H9 (cell line): Measurements from ENCODE around the gene PMM2. TPM values are rescaled to one million over a fixed set of nuclear protein-coding genes. Genes with fewer than 3 reads are reported as not detected.

Experiments used
- DNase-seq: peaks from one replicate; pipeline ENCODE4 v3.0.0-alpha.2; 2017
- H2AFZ ChIP-seq: one replicate; pipeline ENCODE4 v1.6.1; 2013; ENCODE audit warnings: mild to moderate bottlenecking, low read length, control low read depth, moderate library complexity
- H2AK5ac ChIP-seq: 2 replicates; pipeline ENCODE4 v1.6.1; 2013; ENCODE audit warnings: low read length, control low read depth, mixed read lengths; ENCODE audit not compliant: insufficient read length
- H2BK120ac ChIP-seq: one replicate; pipeline ENCODE4 v1.6.1; 2013; ENCODE audit warnings: low read depth, mild to moderate bottlenecking, low read length, control low read depth, inconsistent platforms; ENCODE audit not compliant: poor library complexity, severe bottlenecking
- H2BK12ac ChIP-seq: 2 replicates; pipeline ENCODE4 v1.6.1; 2013; ENCODE audit warnings: low read length, control low read depth, mixed read lengths, low read depth; ENCODE audit not compliant: insufficient read length
- H2BK15ac ChIP-seq: 2 replicates; pipeline ENCODE4 v1.6.1; 2013; ENCODE audit warnings: low read depth, low read length, control low read depth
- H2BK20ac ChIP-seq: one replicate; pipeline ENCODE4 v1.6.1; 2013; ENCODE audit warnings: low read depth, mild to moderate bottlenecking, low read length, control low read depth, inconsistent platforms; ENCODE audit not compliant: poor library complexity, severe bottlenecking
- H2BK5ac ChIP-seq: 2 replicates; pipeline ENCODE4 v1.6.1; 2013; ENCODE audit warnings: low read length, control low read depth, mixed read lengths; ENCODE audit not compliant: insufficient read length
- H3K14ac ChIP-seq: 2 replicates; pipeline ENCODE4 v1.6.1; 2013; ENCODE audit warnings: low read length, control low read depth; ENCODE audit not compliant: insufficient read depth
- H3K18ac ChIP-seq: 2 replicates; pipeline ENCODE4 v1.6.1; 2013; ENCODE audit warnings: low read depth, mild to moderate bottlenecking, mixed read lengths, low read length, control low read depth; ENCODE audit not compliant: insufficient read length
- H3K23ac ChIP-seq: 2 replicates; pipeline ENCODE4 v1.6.1; 2013; ENCODE audit warnings: low read length, control low read depth, mixed read lengths, low read depth; ENCODE audit not compliant: insufficient read length
- H3K23me2 ChIP-seq: 2 replicates; pipeline ENCODE4 v1.6.1; 2013; ENCODE audit warnings: low read depth, mild to moderate bottlenecking, mixed read lengths, low read length, control low read depth; ENCODE audit not compliant: insufficient read length, poor library complexity, severe bottlenecking
- H3K27ac ChIP-seq: 2 replicates; pipeline ENCODE4 v1.5.1; 2013; ENCODE audit warnings: low read length, control low read depth, mixed read lengths, low read depth; ENCODE audit not compliant: insufficient read length
- H3K27me3 ChIP-seq: 2 replicates; pipeline ENCODE4 v1.6.1; 2013; ENCODE audit warnings: low read length, control low read depth, inconsistent platforms; ENCODE audit not compliant: insufficient read depth
- H3K4ac ChIP-seq: 2 replicates; pipeline ENCODE4 v1.6.1; 2013; ENCODE audit warnings: low read depth, mild to moderate bottlenecking, control low read depth, inconsistent platforms, low read length, moderate library complexity
- H3K4me1 ChIP-seq: 2 replicates; pipeline ENCODE4 v1.6.1; 2013; ENCODE audit warnings: low read length, control low read depth, inconsistent platforms; ENCODE audit not compliant: insufficient read depth
- H3K4me2 ChIP-seq: 2 replicates; pipeline ENCODE4 v1.6.1; 2013; ENCODE audit warnings: low read length, control low read depth, mixed read lengths; ENCODE audit not compliant: insufficient read length, insufficient read depth
- H3K56ac ChIP-seq: 2 replicates; pipeline ENCODE4 v1.6.1; 2013; ENCODE audit warnings: low read depth, mild to moderate bottlenecking, mixed read lengths, low read length, control low read depth; ENCODE audit not compliant: insufficient read length
- H3K79me1 ChIP-seq: 2 replicates; pipeline ENCODE4 v1.6.1; 2013; ENCODE audit warnings: low read depth, mild to moderate bottlenecking, moderate library complexity, low read length, control low read depth, inconsistent platforms; ENCODE audit not compliant: insufficient read depth, poor library complexity, severe bottlenecking
- H3K79me2 ChIP-seq: 2 replicates; pipeline ENCODE4 v1.6.1; 2013; ENCODE audit warnings: low read length, control low read depth, inconsistent platforms; ENCODE audit not compliant: insufficient read depth
- H3K9ac ChIP-seq: 2 replicates; pipeline ENCODE4 v1.6.1; 2013; ENCODE audit warnings: low read length, control low read depth, mixed read lengths; ENCODE audit not compliant: insufficient read length; ENCODE audit errors: extremely low read depth
- H3K9me3 ChIP-seq: one replicate; pipeline ENCODE4 v1.6.1; 2013; ENCODE audit warnings: low read depth, low read length, inconsistent platforms; ENCODE audit not compliant: control insufficient read depth
- H3T11ph ChIP-seq: one replicate; pipeline ENCODE4 v1.6.1; 2013; ENCODE audit warnings: mild to moderate bottlenecking, low read length, control low read depth, inconsistent platforms
- H4K20me1 ChIP-seq: one replicate; pipeline ENCODE4 v1.6.1; 2013; ENCODE audit not compliant: control insufficient read depth, insufficient read length, insufficient read depth
- H4K5ac ChIP-seq: 2 replicates; pipeline ENCODE4 v1.6.1; 2013; ENCODE audit warnings: low read depth, mild to moderate bottlenecking, mixed read lengths, low read length, control low read depth; ENCODE audit not compliant: insufficient read length
- H4K8ac ChIP-seq: replicated peaks from 2 replicates; pipeline ENCODE4 v1.6.1; 2013; ENCODE audit warnings: low read length, control low read depth, mixed read lengths, low read depth; ENCODE audit not compliant: insufficient read length
- H4K91ac ChIP-seq: 2 replicates; pipeline ENCODE4 v1.6.1; 2013; ENCODE audit warnings: low read depth, mild to moderate bottlenecking, moderate library complexity, mixed read lengths, low read length, control low read depth; ENCODE audit not compliant: insufficient read length
- H3K27ac Mint-ChIP-seq, 3 experiments: 2 replicates in 2 of 3; 3 replicates in 1 of 3; pipeline ENCODE4 v1.8.0; 2020 to 2021; ENCODE audit warnings: mixed read lengths in 3 of 3, mild to moderate bottlenecking in 1 of 3, moderate library complexity in 1 of 3
- H3K27me3 Mint-ChIP-seq: 2 replicates; pipeline ENCODE4 v1.8.0; 2021; ENCODE audit warnings: low read depth, mild to moderate bottlenecking, moderate library complexity, mixed read lengths
- H3K36me3 Mint-ChIP-seq, 3 experiments: 2 replicates in 2 of 3; 3 replicates in 1 of 3; pipeline ENCODE4 v1.8.0; 2020 to 2021; ENCODE audit warnings: low read depth in 3 of 3, mixed read lengths in 3 of 3; ENCODE audit not compliant: insufficient read depth in 1 of 3
- H3K4me1 Mint-ChIP-seq, 2 experiments: 2 replicates each; pipeline ENCODE4 v1.8.0; 2020; ENCODE audit warnings: mixed read lengths in 2 of 2
- H3K4me3 Mint-ChIP-seq, 2 experiments: 2 replicates in 1 of 2; 3 replicates in 1 of 2; pipeline ENCODE4 v1.8.0; 2020 to 2021; ENCODE audit warnings: mild to moderate bottlenecking in 2 of 2, mixed read lengths in 2 of 2, moderate library complexity in 1 of 2
- H3K9me3 Mint-ChIP-seq, 2 experiments: 2 replicates in 1 of 2; 3 replicates in 1 of 2; pipeline ENCODE4 v1.8.0; 2020; ENCODE audit warnings: mild to moderate bottlenecking in 2 of 2, mixed read lengths in 2 of 2, moderate library complexity in 1 of 2
- CTCF ChIP-seq: fragments of 200-600 bp; sonication (generic); conservative IDR thresholded peaks from 3 replicates; pipeline ENCODE4 v1.8.0; 2021; ENCODE audit warnings: antibody characterized with exemption, mild to moderate bottlenecking
- WGBS: extraction: QIAGEN DNeasy Blood & Tissue Kit; methylation state at CpG from one replicate; pipeline ENCODE4 v1.1.7; 2013; ENCODE audit warnings: missing lambda C conversion rate, low lambda C conversion rate, mixed read lengths; ENCODE audit not compliant: insufficient read length; ENCODE audit errors: extremely low coverage; 5-methylcytosine and 5-hydroxymethylcytosine counted together
- total RNA-seq: library from RNA; stranded (reverse); gene quantifications from 2 replicates; pipeline ENCODE4 v1.2.1, GENCODE V29; 2021

Gene PMM2
- total RNA-seq, 1 experiment from 2014 or later = 82.7 TPM

GRCh38 chr16:8812162-8812843 lies 14.7 kb downstream of the PMM2 start:
- Histone ChIP-seq H3K4me1 (no peaks in the 10 kb centered on the region), H3K18ac (no peak overlapping the region), H3T11ph (no peak overlapping the region), H3K4me2 (no peak overlapping the region), H4K20me1 (no peaks in the 10 kb centered on the region), H4K8ac (no peak overlapping the region), H2BK120ac (no peak overlapping the region), H3K23me2 (no peaks in the 10 kb centered on the region), H2AFZ (no peak overlapping the region), H3K9ac (no peak overlapping the region), H3K23ac (no peak overlapping the region), H3K56ac (no peak overlapping the region), H3K14ac (no peak overlapping the region), H2BK12ac (no peak overlapping the region), H3K79me1 (no peaks in the 10 kb centered on the region), H3K27me3 (no peaks in the 10 kb centered on the region), H3K27ac (no peak overlapping the region), H3K79me2 (no peaks in the 10 kb centered on the region), H2BK15ac (no peak overlapping the region), H4K5ac (no peak overlapping the region), H3K4ac (no peak overlapping the region), H3K9me3 (no peaks in the 10 kb centered on the region), H2AK5ac (no peak overlapping the region), H4K91ac (no peak overlapping the region), H2BK20ac (no peak overlapping the region), H2BK5ac (no peak overlapping the region)
- DNase-seq = no peak
- H3K27ac Mint-ChIP-seq = no peak overlapping the region
- H3K4me1 Mint-ChIP-seq = no peaks in the 10 kb centered on the region
- no peak for TF ChIP-seq CTCF
- H3K36me3 Mint-ChIP-seq = peaks cover 55 to 93% (median 90%) of the 10 kb centered on the region in 3 experiments; a peak in 6 of 7 replicates
- H3K27me3 Mint-ChIP-seq = no peaks in the 10 kb centered on the region
- H3K9me3 Mint-ChIP-seq = no peaks in the 10 kb centered on the region
- no CpG with 5 or more reads among the region's 12 CpGs for WGBS
- no peak overlapping the region for H3K4me3 Mint-ChIP-seq
